SK-N-MC (cell line): Measurements from ENCODE around the gene MUC5B.

ENCODE experiments used
- DNase-seq: peaks from one replicate; pipeline ENCODE4 v3.0.0-alpha.2; 2011; ENCODE audit warnings: low read depth, low spot score
- H3K27ac ChIP-seq: fragments of 200-600 bp; sonication (generic); 2 replicates; pipeline ENCODE4 v1.5.1; 2016; ENCODE audit warnings: mixed run types
- H3K36me3 ChIP-seq: fragments of 200-600 bp; sonication (generic); 2 replicates; pipeline ENCODE4 v1.6.1; 2017; ENCODE audit warnings: antibody characterized with exemption, low read length, mixed read lengths; ENCODE audit not compliant: insufficient read depth
- H3K4me3 ChIP-seq: fragments of 200-600 bp; sonication (generic); 2 replicates; pipeline ENCODE4 v1.5.1; 2016
- H3K9ac ChIP-seq: fragments of 200-600 bp; sonication (generic); 2 replicates; pipeline ENCODE4 v1.8.0; 2017; ENCODE audit warnings: mixed run types, mixed read lengths; ENCODE audit not compliant: insufficient read length
- H3K9me3 ChIP-seq: fragments of 200-600 bp; sonication (generic); 2 replicates; pipeline ENCODE4 v1.6.1; 2017; ENCODE audit warnings: low read depth, mild to moderate bottlenecking, antibody characterized with exemption, low read length, moderate library complexity, mixed read lengths
- EZH2 ChIP-seq: fragments of 200-600 bp; sonication (generic); IDR thresholded peaks from one replicate; pipeline ENCODE4 v1.6.1; 2017; ENCODE audit warnings: antibody characterized with exemption
- FOXP2 ChIP-seq: optimal IDR thresholded peaks from 2 replicates; pipeline ENCODE3; 2011; ENCODE audit warnings: mild to moderate bottlenecking, moderate library complexity; ENCODE audit not compliant: insufficient read depth; ENCODE audit errors: extremely low read length, control extremely low read depth
- POLR2AphosphoS5 ChIP-seq: IDR thresholded peaks from 2 replicates; pipeline ENCODE4 v1.6.1; 2012; ENCODE audit warnings: mild to moderate bottlenecking, low read depth, low read length, borderline replicate concordance

MUC5B gene

GRCh38 chr11:1192741-1193325 is 30.0 kb upstream of the MUC5B start:
- no peaks in the 10 kb centered on the region for H3K36me3 ChIP-seq
- H3K9me3 ChIP-seq: no peaks in the 10 kb centered on the region
- DNase-seq: no peak
- TF ChIP-seq EZH2 (no peak), POLR2AphosphoS5 (no peak), FOXP2 (no peak)
- H3K27ac ChIP-seq: no peak overlapping the region
- H3K4me3 ChIP-seq: no peak overlapping the region
- H3K9ac ChIP-seq: no peak overlapping the region

GRCh38 chr11:1193326-1194230 is 29.3 kb upstream of the MUC5B start:
- TF ChIP-seq FOXP2 (no peak), POLR2AphosphoS5 (no peak), EZH2 (no peak)
- H3K36me3 ChIP-seq: no peaks in the 10 kb centered on the region
- H3K9me3 ChIP-seq: no peaks in the 10 kb centered on the region
- H3K4me3 ChIP-seq: no peak overlapping the region
- DNase-seq: no peak
- no peak overlapping the region for H3K9ac ChIP-seq
- no peak overlapping the region for H3K27ac ChIP-seq

GRCh38 chr11:1194231-1194976 is 28.5 kb upstream of the MUC5B start:
- TF ChIP-seq EZH2 (no peak), POLR2AphosphoS5 (no peak), FOXP2 (no peak)
- Histone ChIP-seq H3K36me3 (no peaks in the 10 kb centered on the region), H3K27ac (no peak overlapping the region), H3K9me3 (no peaks in the 10 kb centered on the region), H3K9ac (no peak overlapping the region), H3K4me3 (no peak overlapping the region)
- no peak for DNase-seq

- DNase-seq: no peak
- Histone ChIP-seq H3K9me3 (no peaks in the 10 kb centered on the region), H3K27ac (no peak overlapping the region), H3K9ac (no peak overlapping the region), H3K36me3 (no peaks in the 10 kb centered on the region), H3K4me3 (no peak overlapping the region)
- TF ChIP-seq FOXP2 (no peak), EZH2 (no peak), POLR2AphosphoS5 (no peak)
Measured at GRCh38 chr11:1194977-1195681, 27.7 kb upstream of the MUC5B start.

GRCh38 chr11:1195682-1196515 is 27.0 kb upstream of the MUC5B start:
- TF ChIP-seq POLR2AphosphoS5: no peak
- no peak for TF ChIP-seq EZH2
- no peak for TF ChIP-seq FOXP2
- H3K36me3 ChIP-seq: no peaks in the 10 kb centered on the region
- no peak overlapping the region for H3K4me3 ChIP-seq
- no peaks in the 10 kb centered on the region for H3K9me3 ChIP-seq
- DNase-seq: no peak
- no peak overlapping the region for H3K9ac ChIP-seq
- no peak overlapping the region for H3K27ac ChIP-seq

GRCh38 chr11:1196516-1197391 is 26.1 kb upstream of the MUC5B start:
- no peak overlapping the region for H3K9ac ChIP-seq
- no peak for TF ChIP-seq POLR2AphosphoS5
- TF ChIP-seq FOXP2: no peak
- no peak for TF ChIP-seq EZH2
- no peaks in the 10 kb centered on the region for H3K9me3 ChIP-seq
- H3K36me3 ChIP-seq: no peaks in the 10 kb centered on the region
- H3K4me3 ChIP-seq: no peak overlapping the region
- DNase-seq: no peak
- no peak overlapping the region for H3K27ac ChIP-seq
